Peyer's patch (tissue), 4 donors: Measurements from ENCODE around the gene EXOC4. TPM values are rescaled to one million over a fixed set of nuclear protein-coding genes. Genes with fewer than 3 reads are reported as not detected.

Source experiments
- DNase-seq, 3 donors: peaks; one replicate each; pipeline ENCODE4 v3.0.0-alpha.2; 2017 to 2019
- H3K27ac ChIP-seq, 4 donors: fragments of 200-600 bp; sonication (generic); one replicate each; pipeline ENCODE4 v1.5.1; 2016 to 2019
- H3K27me3 ChIP-seq, 2 donors: fragments of 200-600 bp; sonication (generic); one replicate each; pipeline ENCODE4 v1.5.1; 2019
- H3K36me3 ChIP-seq, 3 donors: fragments of 200-600 bp; sonication (generic); one replicate each; pipeline ENCODE4 v1.5.1; 2016 to 2019
- H3K4me1 ChIP-seq, 4 donors: fragments of 200-600 bp; sonication (generic); one replicate each; pipeline ENCODE4 v1.5.1; 2016 to 2019
- H3K4me3 ChIP-seq, 4 donors: fragments of 200-600 bp; sonication (generic); 1 replicate in 3 of 4; 2 replicates in 1 of 4; pipeline ENCODE4 v1.5.1; 2016 to 2019; ENCODE audit warnings: mild to moderate bottlenecking in 1 of 4
- H3K9me3 ChIP-seq, 4 donors: fragments of 200-600 bp; sonication (generic); one replicate each; pipeline ENCODE4 v1.5.1; 2016 to 2019; ENCODE audit warnings: mild to moderate bottlenecking in 1 of 4
- POLR2A ChIP-seq, 2 donors: fragments of 450-650 bp; IDR thresholded peaks; one replicate each; pipeline ENCODE4 v1.5.1; 2017; ENCODE audit warnings: antibody characterized with exemption in 2 of 2, mild to moderate bottlenecking in 2 of 2, moderate library complexity in 2 of 2
- total RNA-seq, 4 donors: library from RNA; depleted of rRNA; stranded (reverse); fragments of >200 nt; gene quantifications; one replicate each; pipeline ENCODE4 v1.1.0, GENCODE V29; 2016
- TF ChIP-seq, protein P1 (sequence below), 6 experiments: fragments of 450-650 bp in 4 of 6; fragments of 200-600 bp in 2 of 6; sonication (generic) in 1 of 6; IDR thresholded peaks; one replicate each; pipeline ENCODE4 v1.5.1; 2017 to 2019; ENCODE audit warnings: antibody characterized with exemption in 6 of 6, mild to moderate bottlenecking in 3 of 6, moderate library complexity in 1 of 6

The EXOC4 gene
- total RNA-seq, 4 donors from 2014 or later = 128 to 502 (median 141) TPM

DNA sequence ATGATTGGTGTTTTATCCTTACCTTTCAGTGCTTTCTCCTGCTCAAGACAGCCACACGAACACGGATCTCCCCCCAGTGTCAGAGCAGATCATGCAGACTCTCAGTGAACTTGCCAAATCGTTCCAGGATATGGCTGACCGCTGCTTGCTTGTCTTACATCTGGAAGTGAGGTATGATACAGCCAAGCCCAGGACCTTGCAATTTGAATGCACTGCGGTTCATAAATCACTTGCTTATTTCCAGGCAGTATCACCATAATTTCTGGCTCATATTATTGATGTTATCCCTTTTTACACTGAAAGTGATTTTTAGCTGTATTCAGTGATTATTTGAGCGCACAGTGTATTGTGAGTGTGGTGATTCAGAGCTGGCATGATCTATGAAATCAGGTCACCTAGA lies 744.6 kb downstream of the EXOC4 start:
- Histone ChIP-seq H3K4me1 (no peaks in the 10 kb centered on the region), H3K27me3 (no peaks in the 10 kb centered on the region), H3K9me3 (no peaks in the 10 kb centered on the region), H3K27ac (no peak overlapping the region), H3K4me3 (no peak overlapping the region), H3K36me3 (no peaks in the 10 kb centered on the region)
- TF ChIP-seq, protein P1, sequence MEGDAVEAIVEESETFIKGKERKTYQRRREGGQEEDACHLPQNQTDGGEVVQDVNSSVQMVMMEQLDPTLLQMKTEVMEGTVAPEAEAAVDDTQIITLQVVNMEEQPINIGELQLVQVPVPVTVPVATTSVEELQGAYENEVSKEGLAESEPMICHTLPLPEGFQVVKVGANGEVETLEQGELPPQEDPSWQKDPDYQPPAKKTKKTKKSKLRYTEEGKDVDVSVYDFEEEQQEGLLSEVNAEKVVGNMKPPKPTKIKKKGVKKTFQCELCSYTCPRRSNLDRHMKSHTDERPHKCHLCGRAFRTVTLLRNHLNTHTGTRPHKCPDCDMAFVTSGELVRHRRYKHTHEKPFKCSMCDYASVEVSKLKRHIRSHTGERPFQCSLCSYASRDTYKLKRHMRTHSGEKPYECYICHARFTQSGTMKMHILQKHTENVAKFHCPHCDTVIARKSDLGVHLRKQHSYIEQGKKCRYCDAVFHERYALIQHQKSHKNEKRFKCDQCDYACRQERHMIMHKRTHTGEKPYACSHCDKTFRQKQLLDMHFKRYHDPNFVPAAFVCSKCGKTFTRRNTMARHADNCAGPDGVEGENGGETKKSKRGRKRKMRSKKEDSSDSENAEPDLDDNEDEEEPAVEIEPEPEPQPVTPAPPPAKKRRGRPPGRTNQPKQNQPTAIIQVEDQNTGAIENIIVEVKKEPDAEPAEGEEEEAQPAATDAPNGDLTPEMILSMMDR (IDR thresholded peaks at IDR 0.05) = no peak
- TF ChIP-seq POLR2A (IDR thresholded peaks at IDR 0.05) = no peak
- no peak for DNase-seq

DNA sequence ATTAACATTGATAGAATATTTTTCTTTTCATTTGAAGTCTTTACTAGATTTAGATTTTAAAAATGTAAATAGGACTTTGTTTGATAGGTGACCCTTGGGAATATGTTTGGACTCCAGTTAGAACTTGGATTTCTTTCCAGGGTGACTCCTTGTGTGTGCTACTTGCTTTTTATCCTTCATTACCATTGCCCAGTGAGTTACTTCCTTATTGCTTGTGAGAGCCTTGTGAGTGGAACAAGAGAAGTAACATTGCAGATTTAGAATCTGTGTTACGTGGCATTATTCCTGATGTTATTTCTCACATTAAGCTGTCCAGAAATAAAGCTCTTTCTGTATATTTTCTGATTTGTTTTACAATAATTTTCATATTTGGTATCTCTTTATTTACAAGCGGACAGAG lies 746.3 kb downstream of the EXOC4 start:
- no peak for TF ChIP-seq POLR2A (IDR thresholded peaks at IDR 0.05)
- TF ChIP-seq, protein P1 (IDR thresholded peaks at IDR 0.05) = no peak
- no peaks in the 10 kb centered on the region for H3K27me3 ChIP-seq

DNA sequence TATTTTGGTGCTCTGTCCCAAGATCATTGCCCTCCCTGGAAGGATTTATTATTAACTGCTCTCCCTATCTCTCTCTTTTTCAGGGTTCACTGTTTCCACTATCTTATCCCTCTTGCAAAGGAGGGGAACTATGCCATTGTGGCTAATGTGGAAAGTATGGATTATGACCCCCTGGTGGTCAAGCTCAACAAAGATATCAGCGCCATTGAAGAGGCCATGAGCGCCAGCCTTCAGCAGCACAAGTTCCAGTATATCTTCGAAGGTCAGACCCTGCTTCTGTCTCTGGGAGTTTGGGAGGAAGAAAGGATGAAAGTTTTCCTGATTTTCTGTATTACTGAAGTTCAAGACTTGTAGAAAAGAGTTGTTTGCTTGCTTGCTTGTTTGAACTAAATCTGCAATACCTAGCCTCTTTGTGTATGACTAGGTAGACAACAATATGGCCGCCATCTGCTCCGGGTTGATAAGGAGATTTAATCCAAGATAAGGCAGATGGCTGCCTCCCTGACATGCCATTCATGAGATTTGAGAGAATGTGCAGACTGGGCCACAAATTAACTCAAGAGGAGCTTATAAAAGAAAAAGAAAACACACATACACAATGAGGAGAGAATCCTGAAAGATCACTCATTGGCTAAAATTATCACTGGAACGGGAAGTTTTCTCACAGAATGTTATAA lies 752.1 kb downstream of the EXOC4 start:
- H3K4me1 ChIP-seq = no peaks in the 10 kb centered on the region
- TF ChIP-seq POLR2A (IDR thresholded peaks at IDR 0.05) = no peak
- TF ChIP-seq, protein P1 (IDR thresholded peaks at IDR 0.05) = no peak
- no peak for DNase-seq
- no peaks in the 10 kb centered on the region for H3K27me3 ChIP-seq
- no peaks in the 10 kb centered on the region for H3K36me3 ChIP-seq
- no peak overlapping the region for H3K4me3 ChIP-seq
- H3K27ac ChIP-seq = no peak overlapping the region
- no peaks in the 10 kb centered on the region for H3K9me3 ChIP-seq

More for the DNA sequence above, 746.3 kb downstream of the EXOC4 start:
- no peak for DNase-seq
- Histone ChIP-seq H3K27ac (no peak overlapping the region), H3K36me3 (no peaks in the 10 kb centered on the region), H3K4me3 (no peak overlapping the region), H3K4me1 (no peaks in the 10 kb centered on the region), H3K9me3 (no peaks in the 10 kb centered on the region)

DNA sequence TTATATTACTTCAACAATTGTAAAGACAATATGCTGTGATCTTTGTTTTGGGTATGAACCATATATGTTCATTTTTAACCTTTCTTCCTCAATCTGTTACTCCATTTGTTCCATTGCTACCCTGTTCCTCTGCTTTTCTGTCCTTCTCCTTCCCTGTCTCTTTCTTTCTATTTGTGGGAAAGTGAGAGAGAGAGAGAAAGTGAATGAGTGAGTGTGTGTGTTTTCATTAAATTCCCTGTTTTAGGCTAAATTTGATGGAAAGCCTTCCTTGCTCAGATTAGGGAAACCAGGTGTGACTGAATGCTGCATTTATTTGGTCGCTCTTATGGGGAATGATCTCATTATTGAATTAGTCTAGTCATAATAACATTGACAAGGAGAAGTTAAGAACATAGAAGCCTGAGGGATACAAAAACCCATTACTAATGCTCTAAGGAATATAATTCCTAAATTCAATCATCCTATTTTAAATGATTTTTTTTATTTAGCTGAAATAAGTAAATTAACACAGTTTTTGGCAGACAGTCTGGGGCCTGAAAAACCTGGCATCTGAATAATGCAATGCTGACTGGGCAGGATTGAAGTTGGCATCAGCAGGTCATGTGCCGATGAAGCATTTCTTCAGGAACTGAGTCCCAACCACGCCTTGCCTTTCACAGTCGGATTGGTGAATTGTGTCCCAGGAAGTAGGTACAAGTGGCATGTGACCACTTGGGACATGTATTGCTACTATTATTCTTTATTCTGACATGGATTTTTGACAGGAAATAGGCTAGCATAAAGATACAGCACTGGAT lies 756.6 kb downstream of the EXOC4 start:
- TF ChIP-seq POLR2A (IDR thresholded peaks at IDR 0.05) = no peak
- TF ChIP-seq, protein P1 (IDR thresholded peaks at IDR 0.05) = no peak
- DNase-seq = no peak
- H3K36me3 ChIP-seq = no peaks in the 10 kb centered on the region
- no peak overlapping the region for H3K4me3 ChIP-seq
- no peaks in the 10 kb centered on the region for H3K27me3 ChIP-seq
- no peaks in the 10 kb centered on the region for H3K4me1 ChIP-seq
- H3K9me3 ChIP-seq = no peaks in the 10 kb centered on the region
- H3K27ac ChIP-seq = no peak overlapping the region

DNA sequence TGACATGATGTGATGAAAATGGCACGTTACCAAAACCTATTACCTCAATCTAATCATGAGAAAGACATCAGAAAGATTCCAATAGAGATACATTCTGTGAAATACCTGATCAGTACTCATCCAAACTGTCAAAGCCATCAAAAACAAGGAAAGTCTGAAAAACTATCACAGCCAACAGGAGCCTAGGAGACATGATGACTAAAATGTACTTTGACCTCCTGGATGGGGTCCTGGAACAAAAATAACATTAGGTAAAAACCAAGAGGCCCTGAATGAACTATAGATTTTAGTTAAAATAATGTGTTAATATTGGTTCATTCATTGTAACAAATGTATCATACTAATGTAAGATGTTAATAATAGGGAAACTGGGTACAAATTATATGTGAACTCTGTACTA lies 760.4 kb downstream of the EXOC4 start:
- H3K36me3 ChIP-seq = no peaks in the 10 kb centered on the region
- no peak overlapping the region for H3K4me3 ChIP-seq
- no peaks in the 10 kb centered on the region for H3K27me3 ChIP-seq
- H3K4me1 ChIP-seq = no peaks in the 10 kb centered on the region
- H3K9me3 ChIP-seq = no peaks in the 10 kb centered on the region
- no peak for DNase-seq
- TF ChIP-seq POLR2A (IDR thresholded peaks at IDR 0.05) = no peak
- TF ChIP-seq, protein P1 (IDR thresholded peaks at IDR 0.05) = no peak
- no peak overlapping the region for H3K27ac ChIP-seq
